HG02642 (cell line): ENCODE measurements around the gene MDGA2.

Source experiments
- ATAC-seq: cut with Tn5 transposase; IDR thresholded peaks from one replicate; pipeline ENCODE4 v1.9.1; 2021; ENCODE audit warnings: mild to moderate bottlenecking; ENCODE audit not compliant: unreplicated experiment, poor library complexity

Gene MDGA2

DNA sequence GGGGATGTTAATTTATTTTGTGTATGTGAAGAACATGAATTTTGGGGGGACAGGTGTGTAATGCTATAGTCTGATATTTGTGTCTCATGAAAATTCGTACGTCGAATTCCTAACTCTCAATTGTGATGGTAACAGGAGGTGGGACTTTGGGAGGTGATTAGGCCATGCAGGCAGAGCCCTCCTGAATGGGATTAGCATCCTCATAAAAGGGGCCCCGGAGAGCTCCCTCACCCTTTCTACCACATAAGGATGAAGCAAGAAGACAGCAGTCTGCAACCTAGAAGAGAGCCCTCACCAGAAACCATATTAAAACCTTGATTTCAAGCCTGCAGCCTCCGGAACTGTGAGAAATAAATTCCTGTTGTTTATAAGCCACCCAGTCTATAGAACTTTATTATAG lies 165.4 kb downstream of the MDGA2 start:
- ATAC-seq = no peak

- ATAC-seq = no peak
These were observed 167.5 kb downstream of the MDGA2 start for GRCh38 chr14:47507861-47508260.

DNA sequence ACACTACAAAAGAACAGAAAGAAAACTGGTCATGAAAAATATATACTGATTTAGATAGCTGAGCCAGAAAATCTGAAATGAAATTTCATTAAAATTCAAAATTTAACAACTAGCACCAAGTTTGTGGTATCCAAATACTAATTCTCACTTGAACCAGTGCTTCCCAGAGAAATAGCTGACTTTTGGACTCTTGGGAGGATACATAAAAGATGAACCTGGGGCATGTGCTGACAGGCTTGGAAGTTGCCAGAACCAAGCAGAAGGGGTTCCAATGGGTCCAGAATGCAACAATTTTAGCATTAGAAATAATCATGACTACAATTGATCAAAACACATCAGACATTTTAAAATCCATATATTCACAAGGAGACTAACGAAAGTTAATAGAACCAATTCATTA lies 175.0 kb downstream of the MDGA2 start:
- ATAC-seq = no peak

DNA sequence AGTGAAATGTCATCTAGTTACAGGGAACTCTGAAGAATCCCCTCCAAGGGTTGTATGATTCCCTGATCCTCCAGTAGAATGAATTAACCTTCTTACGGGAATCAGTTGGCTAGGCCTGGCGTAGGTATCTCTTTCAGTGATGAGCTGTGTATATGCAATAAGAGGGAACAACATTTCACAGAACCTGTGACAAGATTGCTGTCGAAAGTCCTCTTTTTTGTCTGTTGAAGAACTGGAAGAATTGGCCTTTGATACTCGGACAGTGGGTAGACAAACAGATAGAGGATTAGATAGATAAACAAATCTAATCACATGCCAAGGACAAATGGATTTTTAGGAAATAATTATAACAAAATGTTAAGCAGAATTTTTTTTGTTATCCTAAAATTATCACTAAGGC lies 184.6 kb downstream of the MDGA2 start:
- no peak for ATAC-seq

DNA sequence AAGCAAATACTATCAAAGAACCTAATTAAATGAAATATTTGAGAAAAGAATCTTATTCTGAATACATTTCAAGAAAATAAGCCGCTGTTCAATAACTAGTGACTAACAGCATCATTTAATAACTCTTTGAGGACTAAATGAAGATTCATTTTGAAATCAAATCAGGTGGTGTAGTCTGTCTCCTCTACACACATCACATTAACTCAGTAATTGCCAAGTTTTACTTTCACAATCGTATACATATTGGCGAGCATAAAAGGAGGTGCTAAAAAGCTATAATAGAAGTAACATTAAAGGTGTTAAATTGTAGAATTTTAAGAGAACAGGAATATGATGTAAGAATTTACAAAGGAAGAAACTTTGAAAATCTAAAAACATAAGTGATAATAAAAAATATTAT lies 185.1 kb downstream of the MDGA2 start:
- no peak for ATAC-seq

GRCh38 chr14:47485421-47485820 lies 190.0 kb downstream of the MDGA2 start:
- ATAC-seq = no peak

- no peak for ATAC-seq
These were observed 192.0 kb downstream of the MDGA2 start for GRCh38 chr14:47483449-47483848.

- ATAC-seq = no peak
These were observed 204.3 kb downstream of the MDGA2 start for GRCh38 chr14:47471075-47471474.

DNA sequence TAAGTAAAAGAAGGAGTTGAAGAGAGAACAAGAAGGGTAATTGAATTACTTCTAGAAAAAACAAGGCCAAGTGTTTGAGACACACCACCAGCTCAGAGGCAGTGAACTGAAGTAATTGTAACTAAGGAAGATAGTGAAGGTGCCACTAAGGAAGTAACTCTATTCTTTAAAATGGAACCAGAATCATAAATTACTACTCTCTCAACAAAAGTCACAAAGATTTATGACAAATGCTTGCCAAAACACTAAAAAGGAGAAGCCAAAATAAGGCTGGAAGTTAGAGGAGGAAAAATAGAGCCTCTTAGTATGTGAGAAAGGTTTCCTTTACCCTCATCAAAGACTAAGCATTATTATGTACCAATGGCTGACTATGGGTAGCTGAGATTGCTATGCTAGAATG lies 208.5 kb downstream of the MDGA2 start:
- no peak for ATAC-seq

- ATAC-seq = no peak
These were observed 221.4 kb downstream of the MDGA2 start for GRCh38 chr14:47454025-47454424.

DNA sequence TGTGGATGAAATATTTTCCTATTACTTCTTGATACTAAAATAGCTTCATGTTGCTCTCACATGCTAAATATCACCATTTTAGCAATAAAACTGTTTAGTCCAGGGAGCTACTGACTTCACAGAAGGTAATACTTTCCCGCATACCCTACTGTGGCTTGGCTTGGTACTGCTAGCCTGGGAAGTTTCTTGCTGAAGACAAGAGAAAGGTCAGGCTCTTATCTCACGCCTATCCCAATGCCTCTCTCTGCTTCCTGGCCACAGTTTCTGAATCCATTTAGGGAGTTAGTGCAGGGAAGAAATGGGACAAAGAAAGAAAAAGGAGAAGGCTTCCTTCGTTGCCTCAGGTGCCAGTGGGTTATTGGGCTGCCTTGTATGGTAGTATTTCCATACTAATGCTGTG lies 228.3 kb downstream of the MDGA2 start:
- no peak for ATAC-seq

DNA sequence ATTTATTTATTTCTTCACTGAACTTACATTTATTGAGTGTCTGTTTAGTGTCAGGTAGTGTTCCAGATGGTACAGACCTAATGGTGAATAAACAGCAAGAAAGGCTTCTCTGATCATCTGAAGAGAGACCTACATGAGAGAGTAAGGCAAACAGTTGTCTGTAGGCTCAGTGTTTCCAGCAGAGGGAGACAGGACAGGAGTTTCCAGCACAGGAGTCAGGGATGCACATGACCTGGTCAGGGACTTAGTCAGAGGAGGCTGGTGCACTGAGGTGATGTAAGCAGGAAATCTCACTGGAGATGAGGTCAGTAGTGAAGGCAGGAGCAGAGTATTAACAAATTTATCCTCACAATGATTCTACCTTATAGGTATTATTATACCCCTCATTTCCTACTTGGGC lies 233.2 kb downstream of the MDGA2 start:
- ATAC-seq = no peak

- ATAC-seq = no peak
These were observed 235.5 kb downstream of the MDGA2 start for GRCh38 chr14:47439953-47440352.

DNA sequence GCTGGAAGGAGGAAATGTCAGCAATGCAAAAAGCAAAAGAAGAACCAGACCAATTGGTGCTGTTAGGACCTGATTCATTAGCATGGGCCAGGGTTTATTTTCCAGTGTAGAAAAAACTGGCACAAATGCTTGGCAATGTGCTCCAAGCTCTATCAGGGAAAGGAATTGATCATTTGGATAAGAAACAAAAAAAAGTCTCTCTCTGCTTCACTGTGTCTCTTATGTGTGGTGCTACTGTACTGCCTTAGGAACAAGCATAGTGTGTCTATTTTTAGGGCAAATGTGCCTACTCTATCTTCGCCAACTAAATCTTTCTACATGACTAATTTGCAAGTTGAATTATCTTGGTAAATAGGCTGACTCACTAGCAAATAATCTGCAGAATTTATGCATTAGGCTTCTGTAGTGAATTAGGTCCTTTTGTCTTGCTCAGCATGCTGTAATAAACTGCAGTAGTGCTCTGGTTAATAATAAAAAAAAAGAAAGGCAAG lies 236.7 kb downstream of the MDGA2 start:
- no peak for ATAC-seq

GRCh38 chr14:47435331-47435965 lies 240.0 kb downstream of the MDGA2 start:
- no peak for ATAC-seq

- ATAC-seq = no peak
These were observed 247.8 kb downstream of the MDGA2 start for GRCh38 chr14:47427629-47428028.

- ATAC-seq = no peak
These were observed 250.1 kb downstream of the MDGA2 start for GRCh38 chr14:47425302-47425701.

DNA sequence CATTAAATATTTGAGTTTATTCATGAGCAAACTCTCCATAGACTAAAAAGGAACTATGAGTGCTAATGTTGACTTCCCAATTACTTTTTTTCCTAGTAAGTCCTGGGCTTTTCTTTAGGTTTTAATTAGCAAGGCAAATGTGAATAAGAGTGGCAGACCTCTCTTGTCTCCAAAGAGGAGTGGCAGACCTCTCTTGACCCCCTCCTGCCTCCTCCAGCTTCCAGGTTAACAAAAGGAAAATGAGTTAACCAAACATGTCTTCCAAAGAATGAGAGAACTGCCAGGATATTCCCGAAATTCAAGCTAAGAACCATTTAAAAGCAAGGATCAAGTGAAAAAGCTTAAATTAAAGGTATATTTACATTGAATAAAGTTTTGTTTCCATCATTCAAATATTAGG lies 253.2 kb downstream of the MDGA2 start:
- no peak for ATAC-seq

- ATAC-seq = no peak
These were observed 263.9 kb downstream of the MDGA2 start for GRCh38 chr14:47411523-47411922.

GRCh38 chr14:47392326-47392725 lies 283.1 kb downstream of the MDGA2 start:
- no peak for ATAC-seq

DNA sequence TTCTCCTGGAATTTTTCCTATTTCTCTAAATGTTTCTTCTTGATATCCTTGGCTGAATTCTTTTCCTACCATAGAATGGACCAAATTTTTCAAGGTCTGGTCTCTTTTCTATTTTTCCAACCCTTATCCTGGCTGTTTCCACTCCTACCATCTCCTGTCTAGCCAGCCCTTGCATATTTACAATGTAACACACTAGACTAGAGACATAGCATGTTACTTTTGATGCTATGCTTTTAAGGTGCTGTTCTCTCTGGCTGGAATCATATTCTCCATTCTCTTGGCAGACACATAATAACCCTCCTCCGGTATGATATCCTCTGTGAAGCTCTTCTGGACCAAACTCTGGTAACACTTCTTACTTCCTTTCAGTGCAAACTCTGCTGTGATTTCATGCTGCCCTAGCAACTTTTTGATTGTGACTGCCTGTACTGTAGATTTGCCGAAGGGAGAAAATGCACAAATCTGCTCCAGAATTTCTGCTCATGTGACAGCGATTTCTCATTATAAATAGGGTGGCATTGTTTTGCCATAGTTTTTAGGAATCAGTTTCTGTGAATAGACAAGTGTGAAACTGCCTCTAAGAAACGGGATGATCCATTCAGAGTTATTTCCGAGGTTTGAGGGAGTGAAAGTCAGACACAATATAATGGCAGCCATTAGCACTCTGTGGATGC lies 284.4 kb downstream of the MDGA2 start:
- ATAC-seq = no peak

GRCh38 chr14:47389535-47389934 lies 285.9 kb downstream of the MDGA2 start:
- no peak for ATAC-seq
